HUES64 (cell line): Measurements from ENCODE around the gene XPO1.
A peak's percentile ranks its signal among the peaks of the same experiment; 100 is the strongest.
"Not testable (repeated sequence)": the region's sequence is repeated elsewhere in the genome, so short reads cannot be mapped to it uniquely, and the experiment has no call there.

ENCODE experiments used
- H3K27ac ChIP-seq: 2 replicates; pipeline ENCODE4 v1.7.0; 2013; ENCODE audit warnings: low read depth, low read length, inconsistent platforms
- H3K27me3 ChIP-seq: 2 replicates; pipeline ENCODE4 v1.6.1; 2013; ENCODE audit warnings: mild to moderate bottlenecking, low read length; ENCODE audit not compliant: insufficient read depth
- H3K36me3 ChIP-seq: 2 replicates; pipeline ENCODE4 v1.6.1; 2013; ENCODE audit warnings: mild to moderate bottlenecking, low read length; ENCODE audit not compliant: insufficient read depth
- H3K4me1 ChIP-seq: 2 replicates; pipeline ENCODE4 v1.6.1; 2013; ENCODE audit warnings: mild to moderate bottlenecking, low read length, moderate library complexity; ENCODE audit not compliant: insufficient read depth
- H3K4me3 ChIP-seq: 2 replicates; pipeline ENCODE4 v1.5.1; 2013; ENCODE audit warnings: mild to moderate bottlenecking, low read length, moderate library complexity
- H3K9ac ChIP-seq: 2 replicates; pipeline ENCODE4 v1.6.1; 2013; ENCODE audit warnings: mild to moderate bottlenecking, low read depth, low read length
- H3K9me3 ChIP-seq: 2 replicates; pipeline ENCODE4 v1.6.1; 2013; ENCODE audit warnings: low read depth, low read length; ENCODE audit not compliant: insufficient read depth
- WGBS: fragments of 150-250, 120-280 bp; methylation state at CpG from one replicate; pipeline ENCODE4 v1.1.7; 2013; ENCODE audit warnings: missing lambda C conversion rate; 5-methylcytosine and 5-hydroxymethylcytosine counted together

Gene XPO1

GRCh38 chr2:61550375-61551209, 12.4 kb upstream of the XPO1 start:
- H3K4me1 ChIP-seq, result peaks cover 20% of the 10 kb centered on the region
- 61% methylated on average over 5 of the region's 5 CpGs for WGBS
- no peaks in the 10 kb centered on the region for H3K27me3 ChIP-seq
- H3K9me3 ChIP-seq, result no peaks in the 10 kb centered on the region
- H3K27ac ChIP-seq, result peak overlapping the region; percentile 15; the same call in 1 of the 2 replicates
- H3K36me3 ChIP-seq, result no peaks in the 10 kb centered on the region
- no peak overlapping the region for H3K4me3 ChIP-seq
- no peak overlapping the region for H3K9ac ChIP-seq

- H3K4me1 ChIP-seq, result peaks cover 20% of the 10 kb centered on the region
- no peak overlapping the region for H3K9ac ChIP-seq
- no peaks in the 10 kb centered on the region for H3K27me3 ChIP-seq
- H3K27ac ChIP-seq, result no peak overlapping the region
- H3K36me3 ChIP-seq, result no peaks in the 10 kb centered on the region
- 94% methylated on average over 2 of the region's 2 CpGs for WGBS
- no peak overlapping the region for H3K4me3 ChIP-seq
- no peaks in the 10 kb centered on the region for H3K9me3 ChIP-seq
These were observed 11.4 kb upstream of the XPO1 start for GRCh38 chr2:61549546-61549945.

GRCh38 chr2:61543062-61543461, 4.9 kb upstream of the XPO1 start:
- no peak overlapping the region for H3K27ac ChIP-seq
- H3K36me3 ChIP-seq, result no peaks in the 10 kb centered on the region
- peaks cover 10% of the 10 kb centered on the region for H3K4me1 ChIP-seq
- no peaks in the 10 kb centered on the region for H3K9me3 ChIP-seq
- H3K4me3 ChIP-seq, result no peak overlapping the region
- WGBS, result no CpG with 5 or more reads among the region's 2 CpGs
- H3K9ac ChIP-seq, result no peak overlapping the region
- no peaks in the 10 kb centered on the region for H3K27me3 ChIP-seq

- H3K4me1 ChIP-seq, result peaks cover 15% of the 10 kb centered on the region
- H3K27ac ChIP-seq, H3K9me3 ChIP-seq, H3K36me3 ChIP-seq, H3K27me3 ChIP-seq, H3K4me3 ChIP-seq, H3K9ac ChIP-seq: not testable (repeated sequence)
- WGBS, result 96% methylated on average over 10 of the region's 10 CpGs
These were observed 2.0 kb upstream of the XPO1 start for GRCh38 chr2:61540167-61540566.

- 7% methylated on average over 19 of the region's 19 CpGs for WGBS
- peak overlapping the region; percentile 98 for H3K27ac ChIP-seq
These were observed 864 bp upstream of the XPO1 start for GRCh38 chr2:61538920-61539520.

GRCh38 chr2:61537950-61538199, 281 bp downstream of the XPO1 start:
- Histone ChIP-seq H3K27ac (peak overlapping the region; percentile 98), H3K27me3 (no peaks in the 10 kb centered on the region), H3K4me3 (peak overlapping the region; percentile 92), H3K9me3 (no peaks in the 10 kb centered on the region), H3K4me1 (peaks cover 29% of the 10 kb centered on the region), H3K9ac (peak overlapping the region; percentile 96), H3K36me3 (peaks cover 5% of the 10 kb centered on the region)
- WGBS, result 0% methylated on average over 14 of the region's 15 CpGs

More at GRCh38 chr2:61538920-61539520, 864 bp upstream of the XPO1 start:
- H3K36me3 ChIP-seq, result no peaks in the 10 kb centered on the region
- peak overlapping the region; percentile 92 for H3K4me3 ChIP-seq
- H3K4me1 ChIP-seq, result peaks cover 20% of the 10 kb centered on the region
- no peaks in the 10 kb centered on the region for H3K27me3 ChIP-seq
- H3K9me3 ChIP-seq, result no peaks in the 10 kb centered on the region
- H3K9ac ChIP-seq, result peak overlapping the region; percentile 96

- no peaks in the 10 kb centered on the region for H3K9me3 ChIP-seq
- peaks cover 8% of the 10 kb centered on the region for H3K36me3 ChIP-seq
- peak overlapping the region; percentile 92 for H3K4me3 ChIP-seq
- under 1% methylated on average over 37 of the region's 52 CpGs for WGBS
- peaks cover 29% of the 10 kb centered on the region for H3K4me1 ChIP-seq
- peak overlapping the region; percentile 98 for H3K27ac ChIP-seq
- H3K9ac ChIP-seq, result peak overlapping the region; percentile 96
- H3K27me3 ChIP-seq, result no peaks in the 10 kb centered on the region
These were observed 743 bp downstream of the XPO1 start for GRCh38 chr2:61537277-61537949.

- WGBS, result 0% methylated on average over 26 of the region's 26 CpGs
- Histone ChIP-seq H3K27me3 (no peaks in the 10 kb centered on the region), H3K36me3 (peaks cover 13% of the 10 kb centered on the region), H3K4me1 (peaks cover 31% of the 10 kb centered on the region), H3K27ac (peak overlapping the region; percentile 98), H3K9me3 (no peaks in the 10 kb centered on the region), H3K4me3 (peak overlapping the region; percentile 92), H3K9ac (peak overlapping the region; percentile 96)
These were observed 1.4 kb downstream of the XPO1 start for GRCh38 chr2:61536572-61537276.

- Histone ChIP-seq H3K36me3 (peaks cover 18% of the 10 kb centered on the region), H3K9me3 (no peaks in the 10 kb centered on the region), H3K9ac (peak overlapping the region; percentile 96), H3K27ac (peak overlapping the region; percentile 98; the same call in 1 of the 2 replicates), H3K27me3 (no peaks in the 10 kb centered on the region), H3K4me3 (peak overlapping the region; percentile 92), H3K4me1 (peaks cover 37% of the 10 kb centered on the region)
- WGBS, result 0% methylated on average over 9 of the region's 9 CpGs
These were observed 2.0 kb downstream of the XPO1 start for GRCh38 chr2:61536180-61536571.

- H3K9me3 ChIP-seq, result no peaks in the 10 kb centered on the region
- 0 out of 2 replicates have a peak overlapping the region, but pooled peaks have one; percentile 31 for H3K27ac ChIP-seq
- H3K4me3 ChIP-seq, result peak overlapping the region; percentile 92
- H3K9ac ChIP-seq, result peak overlapping the region; percentile 96
- no peaks in the 10 kb centered on the region for H3K27me3 ChIP-seq
- peaks cover 25% of the 10 kb centered on the region for H3K36me3 ChIP-seq
- 0% methylated on average over 3 of the region's 5 CpGs for whole genome bisulfite sequencing
- H3K4me1 ChIP-seq, result peaks cover 44% of the 10 kb centered on the region
These were observed 2.7 kb downstream of the XPO1 start for GRCh38 chr2:61535449-61535848.

- Histone ChIP-seq H3K4me1 (peaks cover 47% of the 10 kb centered on the region), H3K4me3 (peak overlapping the region; percentile 92), H3K27ac (0 out of 2 replicates have a peak overlapping the region, but pooled peaks have one; percentile 31), H3K9ac (peak overlapping the region; percentile 96; the same call in 1 of the 2 replicates), H3K27me3 (no peaks in the 10 kb centered on the region), H3K9me3 (no peaks in the 10 kb centered on the region), H3K36me3 (peaks cover 31% of the 10 kb centered on the region)
- 39% methylated on average over 2 of the region's 2 CpGs for WGBS
These were observed 3.2 kb downstream of the XPO1 start for GRCh38 chr2:61534926-61535325.
